Measurements from ENCODE around the gene PTPRE. TPM values are rescaled to one million over a fixed set of nuclear protein-coding genes. Genes with fewer than 3 reads are reported as not detected.

PTPRE gene
- polyA plus RNA-seq, 1 of the 3 experiments (the other 2 are of a cell fraction), result 11.8 TPM

GRCh38 chr10:128035557-128035973 is 128.7 kb downstream of the PTPRE start:
- Histone ChIP-seq H3K9ac (no peak overlapping the region), H3K79me2 (ENCODE audit: insufficient read depth) (no peaks in the 10 kb centered on the region), H3K4me2 (no peak overlapping the region), H3K4me1 (ENCODE audit: control insufficient read depth in 1 of 2, insufficient read depth in 2 of 2, low read depth in 1 of 2, low read length in 1 of 2) (0 out of 4 replicates have a peak, but pooled peaks cover 0 to 5% of the 10 kb centered on the region in 2 experiments), H3K4me3 (ENCODE audit: low read depth in 2 of 2, low read length in 1 of 2) (no peak overlapping the region), H3K36me3 (replicated peaks in 1 of 2; ENCODE audit: control insufficient read depth in 1 of 2, insufficient read depth in 2 of 2, low read length in 1 of 2) (no peaks in the 10 kb centered on the region), H3K9me3 (no peaks in the 10 kb centered on the region), H3F3A (replicated peaks; ENCODE audit: insufficient read depth) (peaks cover 7% of the 10 kb centered on the region), H3K9me2 (no peaks in the 10 kb centered on the region), H3K27ac (ENCODE audit: low read depth in 2 of 2, low read length in 1 of 2) (no peak overlapping the region), H4K20me1 (ENCODE audit: insufficient read depth) (no peaks in the 10 kb centered on the region), H2AFZ (ENCODE audit: low read depth) (no peak overlapping the region), H3K27me3 (ENCODE audit: insufficient read depth) (no peaks in the 10 kb centered on the region)
- WGBS (ENCODE audit: low lambda C conversion rate), result 63% methylated on average over 4 of the region's 5 CpGs
- DNase-seq, result peak; percentile 70
- POLR2A ChIA-PET, result no interaction called here
- TF ChIP-seq MAX (IDR thresholded peaks at IDR 0.05; ENCODE audit: low read depth) (no peak), JUND (IDR thresholded peaks at IDR 0.05) (no peak), SMC3 (IDR thresholded peaks at IDR 0.05; ENCODE audit: low read depth, low read length) (0 out of 2 replicates have a peak, but pooled peaks have one; percentile 20), TCF12 (IDR thresholded peaks at IDR 0.05) (no peak), CHD2 (IDR thresholded peaks at IDR 0.05; ENCODE audit: low read length, partially characterized antibody) (no peak), IRF3 (IDR thresholded peaks at IDR 0.05; ENCODE audit: low read depth, low read length) (no peak), POLR2AphosphoS5 (IDR thresholded peaks at IDR 0.05; ENCODE audit: low read depth, low read length) (no peak), USF2 (IDR thresholded peaks at IDR 0.05; ENCODE audit: borderline replicate concordance, low read depth, low read length) (no peak), FOXM1 (IDR thresholded peaks at IDR 0.05; ENCODE audit: low read depth) (no peak), SIN3A (IDR thresholded peaks at IDR 0.05; ENCODE audit: borderline replicate concordance, low read depth, low read length) (no peak), CTCF (IDR thresholded peaks at IDR 0.05) (peak; percentile 68), USF1 (IDR thresholded peaks at IDR 0.05; ENCODE audit: borderline replicate concordance, low read depth) (no peak), GABPA (IDR thresholded peaks at IDR 0.05; ENCODE audit: low read depth) (no peak), FOXJ3 (CRISPR knock-in tag; IDR thresholded peaks at IDR 0.05) (no peak), GATA2 (CRISPR knock-in tag; IDR thresholded peaks at IDR 0.05) (no peak), FOSL2 (IDR thresholded peaks at IDR 0.05; ENCODE audit: borderline replicate concordance, low read depth) (no peak), TAF1 (IDR thresholded peaks at IDR 0.05; ENCODE audit: borderline replicate concordance, low read depth, low read length) (no peak), MEF2A (IDR thresholded peaks at IDR 0.05; ENCODE audit: borderline replicate concordance, low read depth) (no peak), RAD21 (IDR thresholded peaks at IDR 0.05; ENCODE audit: low read length) (peak; percentile 41; the same call in 1 of the 2 replicates), RFX5 (IDR thresholded peaks at IDR 0.05; ENCODE audit: low read length) (no peak), RCOR1 (IDR thresholded peaks at IDR 0.05; ENCODE audit: low read length) (no peak), EZH2phosphoT487 (IDR thresholded peaks at IDR 0.05; ENCODE audit: borderline replicate concordance, low read depth) (no peak), REST (IDR thresholded peaks at IDR 0.05; ENCODE audit: low read depth, low read length) (no peak), YY1 (IDR thresholded peaks at IDR 0.05; ENCODE audit: low read depth) (no peak), EP300 (IDR thresholded peaks at IDR 0.05; ENCODE audit: borderline replicate concordance in 1 of 2, low read depth in 1 of 2, low read length in 1 of 2) (no peak)
- CTCF ChIA-PET, result interaction anchor here (0.6 to 3.1 kb wide), 21 partner anchors 8 to 479 kb away, joined by 3 to 23 read pairs (median 6); partner anchors contain the start of gene PTPRE
